H1 (cell line): ENCODE measurements around the gene BCL11A. TPM values are rescaled to one million over a fixed set of nuclear protein-coding genes. Genes with fewer than 3 reads are reported as not detected.

Source experiments
- CTCF ChIP-seq, 3 experiments: IDR thresholded peaks; 1 replicate in 2 of 3; 2 replicates in 1 of 3; pipeline versions ENCODE4 v1.5.1 to v1.6.1; 2011; ENCODE audit warnings: low read length in 3 of 3, mild to moderate bottlenecking in 3 of 3, inconsistent platforms in 2 of 3, low read depth in 1 of 3, moderate library complexity in 1 of 3; ENCODE audit not compliant: insufficient read depth in 1 of 3; ENCODE audit errors: control extremely low read depth in 1 of 3
- JUND ChIP-seq: IDR thresholded peaks from 2 replicates; pipeline ENCODE4 v1.6.1; 2011; ENCODE audit warnings: mild to moderate bottlenecking, improper control_type of control experiment, low read length
- RAD21 ChIP-seq, 2 experiments: IDR thresholded peaks in 1 of 2; conservative IDR thresholded peaks in 1 of 2; 2 replicates each; pipeline ENCODE4 v1.6.1; 2011; ENCODE audit warnings: low read depth in 2 of 2, low read length in 2 of 2, improper control_type of control experiment in 1 of 2, inconsistent platforms in 1 of 2, mild to moderate bottlenecking in 1 of 2, moderate library complexity in 1 of 2
- RXRA ChIP-seq: IDR thresholded peaks from 2 replicates; pipeline ENCODE4 v1.6.1; 2011; ENCODE audit warnings: low read depth, mild to moderate bottlenecking, low read length, moderate library complexity; ENCODE audit not compliant: insufficient read depth
- SP2 ChIP-seq: IDR thresholded peaks from 2 replicates; pipeline ENCODE4 v1.6.1; 2012; ENCODE audit warnings: mild to moderate bottlenecking, low read length, inconsistent platforms
- TAF1 ChIP-seq: IDR thresholded peaks from 2 replicates; pipeline ENCODE4 v1.6.1; 2011; ENCODE audit warnings: mild to moderate bottlenecking, low read depth, low read length
- TBP ChIP-seq: IDR thresholded peaks from 2 replicates; pipeline ENCODE4 v1.6.1; 2011; ENCODE audit warnings: low read depth, low read length, improper control_type of control experiment
- polyA plus RNA-seq, 7 experiments: library from polyadenylated mRNA; depleted of rRNA in 3 of 7; stranded (reverse) in 5 of 7; unstranded in 2 of 7; fragments of >200 nt in 5 of 7; fragments of 200-250 nt in 2 of 7; gene quantifications; 1 replicate in 5 of 7; 2 replicates in 1 of 7; 4 replicates in 1 of 7; pipeline versions ENCODE4 v1.2.1 to v1.2.3, GENCODE V29; 2011 to 2013; ENCODE audit warnings: missing spikeins in 2 of 7, mixed read lengths in 2 of 7
- total RNA-seq: library from RNA; stranded (reverse); fragmentation: NEBNext Ultra II Directional; extraction: Animal tissue kit (Norgen Biotek cat#: 25700); gene quantifications from 2 replicates; pipeline ENCODE4 v1.2.1, GENCODE V29; 2021

BCL11A gene
- total and polyA plus RNA-seq, 2 of the 8 experiments (the other 6 are each of a cell fraction or from before 2014, with no cell fraction given): 11.9 to 59.3 TPM

DNA sequence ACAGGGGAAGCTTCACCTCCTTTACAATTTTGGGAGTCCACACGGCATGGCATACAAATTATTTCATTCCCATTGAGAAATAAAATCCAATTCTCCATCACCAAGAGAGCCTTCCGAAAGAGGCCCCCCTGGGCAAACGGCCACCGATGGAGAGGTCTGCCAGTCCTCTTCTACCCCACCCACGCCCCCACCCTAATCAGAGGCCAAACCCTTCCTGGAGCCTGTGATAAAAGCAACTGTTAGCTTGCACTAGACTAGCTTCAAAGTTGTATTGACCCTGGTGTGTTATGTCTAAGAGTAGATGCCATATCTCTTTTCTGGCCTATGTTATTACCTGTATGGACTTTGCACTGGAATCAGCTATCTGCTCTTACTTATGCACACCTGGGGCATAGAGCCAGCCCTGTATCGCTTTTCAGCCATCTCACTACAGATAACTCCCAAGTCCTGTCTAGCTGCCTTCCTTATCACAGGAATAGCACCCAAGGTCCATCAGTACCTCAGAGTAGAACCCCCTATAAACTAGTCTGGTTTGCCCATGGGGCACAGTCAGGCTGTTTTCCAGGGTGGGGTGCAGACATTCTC, 58.3 kb downstream of the BCL11A start (continued):
- TF ChIP-seq CTCF (IDR thresholded peaks at IDR 0.05; ENCODE audit: control extremely low read depth in 1 of 3, insufficient read depth in 1 of 3, low read depth in 1 of 3, low read length in 3 of 3): no peak
- TF ChIP-seq SP2: no peak
- TF ChIP-seq TBP: no peak
- TF ChIP-seq RAD21 (IDR thresholded peaks at IDR 0.05 in 1 of 2, conservative IDR thresholded peaks at IDR 0.05 in 1 of 2; ENCODE audit: low read depth in 2 of 2, low read length in 2 of 2): no peak
- TF ChIP-seq TAF1: no peak
- no peak for TF ChIP-seq RXRA
- TF ChIP-seq JUND: no peak
- TF ChIP-seq, all 59 proteins: peak for 0
